Testis (tissue), 2 donors: ENCODE results near the gene MPV17.

Source experiments
- CTCF ChIP-seq, 3 experiments: fragments of 450-650 bp in 2 of 3; fragments of 200-600 bp in 1 of 3; sonication (generic) in 1 of 3; IDR thresholded peaks; one replicate each; pipeline ENCODE4 v1.5.1; 2016 to 2019; ENCODE audit warnings: antibody characterized with exemption in 3 of 3, mild to moderate bottlenecking in 2 of 3, moderate library complexity in 1 of 3
- POLR2A ChIP-seq: fragments of 450-650 bp; IDR thresholded peaks from one replicate; pipeline ENCODE4 v1.6.1; 2017; ENCODE audit warnings: antibody characterized with exemption, mild to moderate bottlenecking, moderate library complexity

GRCh38 chr2:27281855-27282559, 40.9 kb downstream of the MPV17 start, which contains the start of gene TRIM54:
- TF ChIP-seq CTCF (IDR thresholded peaks at IDR 0.05): no peak
- no peak for TF ChIP-seq POLR2A
